Loucy (cell line): ENCODE data around the gene CTCFL.

ENCODE experiments used
- H2AFZ ChIP-seq: fragments of 200-600 bp; sonication (generic); 2 replicates; pipeline ENCODE4 v1.6.0; 2016; ENCODE audit warnings: antibody characterized with exemption, mild to moderate bottlenecking, low read length, moderate library complexity
- H3F3A ChIP-seq: fragments of 200-600 bp; 2 replicates; pipeline ENCODE4 v1.6.0; 2016; ENCODE audit warnings: antibody characterized with exemption, low read depth, mild to moderate bottlenecking
- H3K27me3 ChIP-seq: fragments of 200-600 bp; sonication (generic); 2 replicates; pipeline ENCODE4 v1.6.1; 2014; ENCODE audit warnings: low read length, mild to moderate bottlenecking; ENCODE audit not compliant: insufficient read depth, poor library complexity, severe bottlenecking
- H3K36me3 ChIP-seq: fragments of 200-600 bp; sonication (generic); 2 replicates; pipeline ENCODE4 v1.6.1; 2016; ENCODE audit warnings: low read length; ENCODE audit not compliant: insufficient read depth
- H3K4me1 ChIP-seq: fragments of 200-600 bp; sonication (generic); 2 replicates; pipeline ENCODE4 v1.5.1; 2014; ENCODE audit warnings: low read length, mild to moderate bottlenecking; ENCODE audit not compliant: insufficient read depth, poor library complexity, severe bottlenecking
- H3K4me2 ChIP-seq: fragments of 200-600 bp; sonication (generic); 2 replicates; pipeline ENCODE4 v1.6.0; 2014; ENCODE audit warnings: antibody characterized with exemption, low read length, low read depth, mild to moderate bottlenecking; ENCODE audit not compliant: poor library complexity, severe bottlenecking
- H3K4me3 ChIP-seq: fragments of 200-600 bp; sonication (generic); 2 replicates; pipeline ENCODE4 v1.5.1; 2014; ENCODE audit warnings: low read length, mild to moderate bottlenecking, mixed read lengths; ENCODE audit not compliant: poor library complexity, severe bottlenecking
- H3K79me2 ChIP-seq: fragments of 200-600 bp; sonication (generic); 2 replicates; pipeline ENCODE4 v1.6.1; 2014; ENCODE audit warnings: low read length; ENCODE audit not compliant: insufficient read depth
- H3K9ac ChIP-seq: fragments of 200-600 bp; sonication (generic); 2 replicates; pipeline ENCODE4 v1.6.0; 2014; ENCODE audit warnings: mild to moderate bottlenecking, low read depth, low read length, moderate library complexity; ENCODE audit not compliant: poor library complexity, severe bottlenecking
- H3K9me2 ChIP-seq: fragments of 200-600 bp; sonication (generic); replicated peaks from 2 replicates; pipeline ENCODE4 v1.6.1; 2016; ENCODE audit warnings: low read depth, low read length, mixed read lengths
- H3K9me3 ChIP-seq: fragments of 200-600 bp; sonication (generic); 2 replicates; pipeline ENCODE4 v1.6.1; 2014; ENCODE audit warnings: mild to moderate bottlenecking, antibody characterized with exemption, low read length, low read depth; ENCODE audit not compliant: insufficient read depth
- H4K20me1 ChIP-seq: fragments of 200-600 bp; sonication (generic); 2 replicates; pipeline ENCODE4 v1.6.0; 2014; ENCODE audit warnings: antibody characterized with exemption, low read length, mild to moderate bottlenecking; ENCODE audit not compliant: insufficient read depth, poor library complexity, severe bottlenecking
- EZH2phosphoT487 ChIP-seq: fragments of 200-600 bp; IDR thresholded peaks from 2 replicates; pipeline ENCODE4 v1.6.1; 2018; ENCODE audit warnings: antibody characterized with exemption, mild to moderate bottlenecking, moderate library complexity, borderline replicate concordance
- TF ChIP-seq, protein P1 (sequence below): fragments of 200-600 bp; sonication (generic); conservative IDR thresholded peaks from 2 replicates; pipeline ENCODE4 v1.5.1; 2014; ENCODE audit warnings: mild to moderate bottlenecking, antibody characterized with exemption, low read length

CTCFL gene

GRCh38 chr20:57540890-57541580, 16.1 kb upstream of the CTCFL start:
- no peaks in the 10 kb centered on the region for H3K9me3 ChIP-seq
- H3K9me2 ChIP-seq, result no peaks in the 10 kb centered on the region
- TF ChIP-seq, protein P1, sequence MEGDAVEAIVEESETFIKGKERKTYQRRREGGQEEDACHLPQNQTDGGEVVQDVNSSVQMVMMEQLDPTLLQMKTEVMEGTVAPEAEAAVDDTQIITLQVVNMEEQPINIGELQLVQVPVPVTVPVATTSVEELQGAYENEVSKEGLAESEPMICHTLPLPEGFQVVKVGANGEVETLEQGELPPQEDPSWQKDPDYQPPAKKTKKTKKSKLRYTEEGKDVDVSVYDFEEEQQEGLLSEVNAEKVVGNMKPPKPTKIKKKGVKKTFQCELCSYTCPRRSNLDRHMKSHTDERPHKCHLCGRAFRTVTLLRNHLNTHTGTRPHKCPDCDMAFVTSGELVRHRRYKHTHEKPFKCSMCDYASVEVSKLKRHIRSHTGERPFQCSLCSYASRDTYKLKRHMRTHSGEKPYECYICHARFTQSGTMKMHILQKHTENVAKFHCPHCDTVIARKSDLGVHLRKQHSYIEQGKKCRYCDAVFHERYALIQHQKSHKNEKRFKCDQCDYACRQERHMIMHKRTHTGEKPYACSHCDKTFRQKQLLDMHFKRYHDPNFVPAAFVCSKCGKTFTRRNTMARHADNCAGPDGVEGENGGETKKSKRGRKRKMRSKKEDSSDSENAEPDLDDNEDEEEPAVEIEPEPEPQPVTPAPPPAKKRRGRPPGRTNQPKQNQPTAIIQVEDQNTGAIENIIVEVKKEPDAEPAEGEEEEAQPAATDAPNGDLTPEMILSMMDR, result no peak
- TF ChIP-seq EZH2phosphoT487, result no peak
- no peak overlapping the region for H3K4me2 ChIP-seq
- no peak overlapping the region for H3K4me3 ChIP-seq
- H3K36me3 ChIP-seq, result no peaks in the 10 kb centered on the region
- no peak overlapping the region for H3K9ac ChIP-seq
- H4K20me1 ChIP-seq, result no peaks in the 10 kb centered on the region
- H2AFZ ChIP-seq, result no peak overlapping the region
- H3K79me2 ChIP-seq, result no peaks in the 10 kb centered on the region
- H3K4me1 ChIP-seq, result no peaks in the 10 kb centered on the region
- H3F3A ChIP-seq, result no peaks in the 10 kb centered on the region
- H3K27me3 ChIP-seq, result no peaks in the 10 kb centered on the region

DNA sequence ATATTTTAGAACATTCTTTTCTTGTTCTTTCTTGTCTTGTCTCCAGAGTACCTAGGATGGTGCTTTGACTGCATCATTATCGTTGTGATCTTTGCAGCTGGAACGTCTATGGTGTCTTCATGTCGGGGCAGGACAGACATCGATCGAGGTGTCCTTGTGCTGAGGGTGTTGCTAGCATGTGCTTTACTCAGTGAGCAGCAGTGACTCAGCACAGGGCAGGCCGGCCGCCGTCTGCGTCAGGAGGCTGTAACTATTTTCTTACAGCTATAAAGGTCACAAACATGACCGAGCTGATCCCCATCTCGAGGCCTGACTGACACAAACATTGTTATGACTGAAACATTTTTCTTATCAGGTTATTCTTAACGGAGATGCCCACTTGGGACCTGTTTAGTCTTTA, 14.9 kb upstream of the CTCFL start:
- H3K4me3 ChIP-seq, result no peak overlapping the region
- no peaks in the 10 kb centered on the region for H3K4me1 ChIP-seq
- H3K4me2 ChIP-seq, result no peak overlapping the region
- H3F3A ChIP-seq, result no peaks in the 10 kb centered on the region
- H2AFZ ChIP-seq, result no peak overlapping the region
- no peaks in the 10 kb centered on the region for H3K79me2 ChIP-seq
- H3K9me3 ChIP-seq, result no peaks in the 10 kb centered on the region
- H3K9me2 ChIP-seq, result no peaks in the 10 kb centered on the region
- H3K36me3 ChIP-seq, result no peaks in the 10 kb centered on the region
- H4K20me1 ChIP-seq, result no peaks in the 10 kb centered on the region
- TF ChIP-seq EZH2phosphoT487, result no peak
- TF ChIP-seq, protein P1, result no peak
- H3K27me3 ChIP-seq, result no peaks in the 10 kb centered on the region
- no peak overlapping the region for H3K9ac ChIP-seq

DNA sequence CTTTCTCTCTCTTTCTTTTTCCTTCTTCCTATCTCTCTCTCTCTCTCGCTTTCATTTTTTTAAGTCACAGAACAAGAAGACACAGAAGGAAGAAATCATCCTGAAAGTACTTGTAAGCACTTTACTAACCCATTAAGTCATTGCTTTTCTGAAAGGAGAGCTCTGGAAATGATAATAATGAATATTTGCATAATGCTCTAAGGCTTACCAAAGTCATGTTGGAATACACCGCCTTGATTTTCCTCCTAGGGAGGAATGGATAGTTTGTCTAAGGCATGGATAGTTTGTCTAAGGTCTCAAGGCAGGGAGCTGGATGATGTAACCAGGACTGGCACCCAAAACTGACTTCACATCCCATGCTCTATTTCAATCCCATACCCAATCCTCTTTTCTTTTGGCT, 12.9 kb upstream of the CTCFL start:
- Histone ChIP-seq H4K20me1 (no peaks in the 10 kb centered on the region), H3K9me3 (no peaks in the 10 kb centered on the region), H3K9me2 (no peaks in the 10 kb centered on the region), H3K4me3 (no peak overlapping the region), H3K27me3 (no peaks in the 10 kb centered on the region), H3K79me2 (no peaks in the 10 kb centered on the region), H2AFZ (no peak overlapping the region), H3F3A (no peaks in the 10 kb centered on the region), H3K36me3 (no peaks in the 10 kb centered on the region), H3K4me1 (no peaks in the 10 kb centered on the region), H3K9ac (no peak overlapping the region), H3K4me2 (no peak overlapping the region)
- TF ChIP-seq, protein P1, result no peak
- no peak for TF ChIP-seq EZH2phosphoT487
